ENCODE data around the gene SART1.
"Not testable (repeated sequence)": the region's sequence is repeated elsewhere in the genome, so short reads cannot be mapped to it uniquely, and the experiment has no call there.

Gene SART1

DNA sequence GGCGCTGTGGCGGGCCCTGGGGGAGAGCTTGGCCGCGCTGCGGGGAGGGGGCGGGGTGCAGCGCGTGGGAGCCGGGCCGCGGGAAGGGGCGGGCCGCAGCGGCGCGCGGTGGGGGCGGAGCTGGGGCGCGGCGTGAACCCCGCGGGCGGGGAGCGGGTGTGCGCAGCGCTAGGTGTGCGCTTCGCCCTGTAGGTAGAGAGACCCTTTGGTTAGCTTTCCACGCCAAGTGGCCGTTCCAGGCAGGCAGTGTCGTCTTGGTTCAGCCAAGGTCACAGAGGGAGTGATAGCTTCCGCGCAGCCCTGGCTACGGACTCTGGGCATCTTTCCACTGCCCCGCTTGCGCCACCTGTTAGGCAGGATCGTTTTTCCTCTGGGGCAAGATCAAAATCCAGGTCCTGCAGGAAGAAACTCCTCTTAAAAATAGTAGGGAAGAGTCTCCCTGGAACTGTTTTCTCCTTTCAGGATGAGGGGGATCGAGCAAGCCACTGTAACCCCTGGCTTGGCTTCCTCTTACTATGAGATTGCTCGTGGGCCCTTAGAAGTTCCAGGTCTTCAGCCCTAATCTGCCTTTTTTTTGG lies 41.2 kb downstream of the SART1 start:
- no peak for DNase-seq

DNA sequence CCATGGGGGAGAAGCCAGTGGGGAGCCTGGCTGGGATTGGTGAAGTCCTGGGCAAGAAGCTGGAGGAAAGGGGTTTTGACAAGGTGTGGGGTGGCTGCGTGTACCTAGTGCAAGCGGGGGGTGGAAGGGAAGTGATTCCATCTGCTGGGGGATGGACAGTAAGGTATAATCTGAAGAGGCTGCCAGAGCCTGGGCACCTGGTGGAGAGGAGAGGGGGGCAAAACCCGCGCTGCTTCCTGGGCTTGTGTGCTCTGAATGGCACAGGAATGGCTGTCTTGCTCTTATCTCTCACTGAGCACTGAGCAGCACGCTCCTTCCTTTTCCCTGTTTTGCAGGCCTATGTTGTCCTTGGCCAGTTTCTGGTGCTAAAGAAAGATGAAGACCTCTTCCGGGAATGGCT lies 41.8 kb downstream of the SART1 start:
- DNase-seq = no peak

DNA sequence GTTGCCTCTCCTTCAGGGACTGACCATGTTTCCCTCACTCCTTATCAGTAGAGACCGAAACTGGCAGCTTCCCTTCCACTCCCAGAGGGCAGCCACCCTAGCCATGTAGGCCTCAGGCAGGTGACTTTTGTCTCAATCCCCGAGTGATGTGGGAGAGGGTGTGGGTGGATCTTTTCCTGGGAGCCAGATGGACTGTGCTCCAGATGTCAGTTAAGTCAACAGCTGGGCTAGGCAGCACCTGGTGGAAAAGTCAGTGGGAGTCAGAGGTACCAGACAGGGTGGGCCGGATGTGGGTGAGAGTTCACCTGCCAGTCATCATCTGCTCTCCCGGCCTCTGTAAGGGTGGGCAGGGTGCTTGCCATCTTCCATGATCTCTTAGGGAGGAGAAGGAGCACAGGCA lies 42.7 kb downstream of the SART1 start:
- no peak for DNase-seq

DNA sequence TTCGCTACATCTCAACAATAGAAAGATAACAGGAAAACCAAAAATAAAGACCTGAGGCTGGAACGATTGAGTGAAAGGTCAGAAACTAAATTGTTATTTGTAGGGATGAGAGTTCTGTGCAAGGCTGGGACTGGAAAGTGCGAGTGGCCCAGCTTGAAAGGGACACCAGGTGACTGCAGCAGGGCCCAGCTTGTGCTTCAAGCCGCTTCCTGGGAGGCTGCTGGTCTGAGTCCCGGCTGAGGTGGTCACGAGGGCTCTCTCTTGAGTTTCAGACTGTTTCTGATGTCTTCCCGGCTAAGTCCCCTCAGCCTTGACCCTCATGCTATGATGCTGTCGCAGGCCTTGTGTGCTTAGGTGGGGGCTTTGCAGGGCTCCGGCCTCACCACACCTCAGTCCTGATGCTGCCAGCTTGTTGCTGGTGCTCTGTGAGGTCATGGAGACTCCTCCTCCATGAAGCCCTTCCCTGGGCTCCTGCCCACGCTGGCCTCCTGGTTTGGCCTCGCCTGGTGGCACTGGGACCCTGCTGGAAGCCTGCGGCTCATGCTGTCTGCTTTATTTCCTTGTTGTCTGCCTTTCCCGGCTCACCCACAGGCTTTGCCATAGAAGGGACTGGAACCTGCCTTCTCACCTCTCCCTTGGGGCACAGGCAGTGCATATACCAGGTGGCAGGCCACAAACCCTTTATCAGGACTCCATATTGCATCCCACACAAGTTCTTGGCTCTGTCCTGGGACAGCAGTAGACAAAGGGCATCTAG lies 44.8 kb downstream of the SART1 start:
- DNase-seq = no peak

DNA sequence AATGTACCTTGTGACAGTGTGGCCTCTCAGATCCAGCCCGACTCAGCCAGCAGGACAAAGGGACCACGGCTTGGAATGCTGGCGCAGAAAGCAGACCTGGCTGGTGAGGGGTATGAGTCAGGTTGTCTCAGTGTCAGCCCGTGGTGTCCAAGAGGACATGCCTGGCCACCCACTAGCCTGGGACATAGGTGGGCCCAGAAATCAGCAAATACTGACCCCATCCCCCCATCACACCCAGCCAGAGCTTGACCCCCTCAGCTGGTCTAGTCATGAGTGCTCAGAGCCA lies 45.3 kb downstream of the SART1 start:
- no peak for DNase-seq

DNA sequence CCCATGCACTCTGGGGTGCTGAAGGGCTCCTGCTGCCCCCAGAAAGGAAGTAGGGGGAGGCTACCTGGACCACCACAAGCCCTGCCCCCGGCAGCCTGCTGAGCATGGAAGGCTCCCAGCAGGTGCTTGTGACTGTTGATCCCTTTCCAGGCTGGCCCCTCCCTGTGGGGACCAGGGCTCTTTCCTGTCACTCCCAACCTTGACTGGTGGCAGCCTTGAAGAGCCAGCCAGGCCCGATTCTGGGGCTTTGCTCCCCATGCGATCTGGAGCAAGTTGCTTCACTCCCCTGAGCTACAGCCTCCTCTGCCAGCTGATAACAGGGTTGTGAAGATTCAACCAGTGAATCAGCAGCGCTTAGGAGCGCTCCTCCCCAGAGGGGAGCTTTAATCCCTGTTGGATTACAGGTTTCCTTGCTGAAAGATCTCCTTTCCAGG lies 45.7 kb downstream of the SART1 start:
- no peak for DNase-seq

DNA sequence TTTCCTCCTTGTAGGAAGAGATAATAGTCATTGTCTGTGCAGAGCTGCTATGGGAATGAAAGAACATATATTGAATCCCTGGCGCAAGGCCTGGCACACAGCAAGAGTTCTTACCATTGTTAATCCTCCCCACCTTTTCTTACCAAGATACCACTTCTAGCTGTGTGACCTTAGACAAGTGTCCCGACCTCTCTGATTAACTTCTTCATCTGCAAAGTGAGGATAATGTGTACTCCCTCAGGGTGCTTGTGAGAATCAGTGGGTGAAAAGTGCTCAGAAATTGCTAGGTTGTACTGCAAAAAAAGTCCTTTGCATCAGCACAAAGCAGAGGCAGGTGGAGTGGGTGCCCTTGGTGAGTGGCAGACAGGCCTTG lies 46.5 kb downstream of the SART1 start:
- DNase-seq = no peak

DNA sequence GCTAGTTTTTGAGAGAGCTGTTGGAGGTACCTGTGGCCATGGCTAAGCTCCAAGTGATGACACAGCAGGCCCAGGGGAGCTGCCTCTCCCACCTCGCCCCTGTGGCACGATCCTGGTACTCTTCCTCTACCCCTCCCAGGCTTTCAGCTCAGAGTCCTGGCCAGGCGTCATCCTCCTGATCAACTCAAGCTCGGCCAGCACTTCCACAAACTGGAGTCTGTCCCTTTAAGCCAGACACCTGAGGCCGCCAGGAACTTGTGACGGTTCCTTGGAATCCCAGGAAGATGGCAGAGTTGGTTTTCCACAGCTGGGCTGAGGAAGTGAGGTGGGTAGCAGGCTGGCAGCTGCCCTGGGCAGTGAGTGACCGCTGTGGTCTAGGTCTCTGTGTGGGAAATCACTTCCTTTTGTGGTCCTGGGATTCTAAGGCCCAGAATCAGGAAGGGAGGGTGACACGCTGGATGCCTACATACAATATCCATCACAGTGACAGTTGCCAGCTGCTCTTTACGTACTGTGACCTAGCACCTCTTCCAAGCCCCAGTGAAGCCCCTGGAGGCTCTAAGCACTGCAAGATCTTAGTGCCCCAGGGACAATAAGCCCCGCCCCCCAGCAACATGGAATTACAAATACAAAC lies 47.1 kb downstream of the SART1 start:
- no peak for DNase-seq

DNA sequence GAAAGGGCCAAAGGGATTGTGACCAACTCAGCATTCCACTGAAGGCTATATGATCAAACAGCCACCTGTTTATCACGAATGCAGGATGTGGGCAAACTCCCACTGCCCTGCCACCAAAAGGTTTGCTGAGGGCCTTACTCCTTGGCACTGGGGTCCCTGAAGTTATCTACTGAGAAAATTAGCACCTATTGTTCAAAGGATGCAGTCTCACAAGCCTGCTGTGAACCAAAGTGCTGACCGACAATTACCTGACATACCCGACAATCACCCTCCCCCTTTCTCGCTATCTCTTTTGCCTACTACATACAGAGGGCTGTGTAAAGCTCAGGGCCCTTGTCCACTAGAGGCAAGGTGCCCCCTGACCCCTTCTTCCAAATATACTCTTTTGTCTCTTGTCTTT lies 48.5 kb downstream of the SART1 start:
- not testable (repeated sequence) for DNase-seq

DNA sequence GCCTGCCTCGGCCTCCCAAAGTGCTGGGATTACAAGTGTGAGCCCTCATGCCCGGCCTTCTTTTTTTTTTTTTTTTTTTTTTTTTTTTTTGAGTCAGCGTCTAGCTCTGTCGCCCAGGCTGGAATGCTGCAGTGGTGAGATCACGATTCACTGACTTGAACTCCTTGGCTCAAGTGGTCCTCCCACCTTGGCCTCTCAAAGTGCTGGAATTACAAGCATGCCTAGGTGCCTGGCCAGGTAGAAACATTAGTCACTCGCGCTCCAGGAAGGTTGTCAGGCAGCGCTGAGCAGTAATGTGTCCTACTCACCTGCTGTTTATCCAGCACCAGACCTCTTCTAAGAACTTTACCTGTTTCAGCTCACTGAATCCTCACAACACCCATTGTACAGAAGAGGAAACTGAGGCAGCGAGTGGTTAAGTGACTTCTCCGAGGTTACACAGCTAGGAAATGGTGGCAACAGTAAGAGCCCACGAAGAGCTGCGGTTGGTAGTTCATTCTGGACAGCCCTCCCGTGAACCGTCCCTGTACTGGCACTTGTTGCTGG lies 49.8 kb downstream of the SART1 start:
- DNase-seq = no peak

DNA sequence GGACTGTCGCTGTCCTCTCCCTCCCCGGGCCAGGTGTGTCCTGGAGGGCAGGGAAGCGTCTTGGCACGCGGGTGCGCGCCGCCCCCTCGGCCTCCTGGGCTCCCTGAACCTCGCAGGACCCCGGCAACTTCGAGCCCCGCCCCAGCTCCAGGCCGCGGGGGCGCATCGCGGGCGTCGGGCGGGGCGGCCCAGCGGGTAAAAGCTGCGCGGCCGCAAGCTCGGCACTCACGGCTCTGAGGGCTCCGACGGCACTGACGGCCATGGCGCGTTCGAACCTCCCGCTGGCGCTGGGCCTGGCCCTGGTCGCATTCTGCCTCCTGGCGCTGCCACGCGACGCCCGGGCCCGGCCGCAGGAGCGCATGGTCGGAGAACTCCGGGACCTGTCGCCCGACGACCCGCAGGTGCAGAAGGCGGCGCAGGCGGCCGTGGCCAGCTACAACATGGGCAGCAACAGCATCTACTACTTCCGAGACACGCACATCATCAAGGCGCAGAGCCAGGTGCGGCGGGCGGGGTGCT lies 50.3 kb downstream of the SART1 start, which contains the start of gene CST6:
TSS of gene CST6 (plus strand) at position 224 of the 519 bp plus-strand sequence. CDS start at position 261, 37 bp downstream.
- DNase-seq = no peak

DNA sequence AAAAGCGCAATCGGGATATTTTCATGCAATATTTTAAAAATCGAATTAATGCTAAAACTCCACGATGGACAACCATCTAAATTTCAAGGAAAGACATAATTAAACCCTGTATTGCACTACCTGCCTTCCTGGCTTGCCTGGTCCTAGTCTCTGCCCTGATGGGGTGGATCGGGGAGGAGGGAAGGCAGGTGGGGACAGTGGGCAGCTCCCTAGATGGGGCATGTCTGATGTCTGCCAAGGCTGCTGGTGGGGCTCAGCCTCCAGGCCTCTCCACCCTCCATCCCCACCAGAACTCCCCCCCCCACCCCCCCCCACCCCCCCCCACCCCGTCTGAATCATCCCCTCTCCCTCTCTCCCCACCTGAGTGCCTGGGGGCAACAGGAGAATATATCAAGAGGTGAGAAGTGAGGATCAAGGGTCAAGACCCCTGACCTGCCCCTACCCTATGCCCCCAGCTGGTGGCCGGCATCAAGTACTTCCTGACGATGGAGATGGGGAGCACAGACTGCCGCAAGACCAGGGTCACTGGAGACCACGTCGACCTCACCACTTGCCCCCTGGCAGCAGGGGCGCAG lies 50.9 kb downstream of the SART1 start:
- DNase-seq = no peak

DNA sequence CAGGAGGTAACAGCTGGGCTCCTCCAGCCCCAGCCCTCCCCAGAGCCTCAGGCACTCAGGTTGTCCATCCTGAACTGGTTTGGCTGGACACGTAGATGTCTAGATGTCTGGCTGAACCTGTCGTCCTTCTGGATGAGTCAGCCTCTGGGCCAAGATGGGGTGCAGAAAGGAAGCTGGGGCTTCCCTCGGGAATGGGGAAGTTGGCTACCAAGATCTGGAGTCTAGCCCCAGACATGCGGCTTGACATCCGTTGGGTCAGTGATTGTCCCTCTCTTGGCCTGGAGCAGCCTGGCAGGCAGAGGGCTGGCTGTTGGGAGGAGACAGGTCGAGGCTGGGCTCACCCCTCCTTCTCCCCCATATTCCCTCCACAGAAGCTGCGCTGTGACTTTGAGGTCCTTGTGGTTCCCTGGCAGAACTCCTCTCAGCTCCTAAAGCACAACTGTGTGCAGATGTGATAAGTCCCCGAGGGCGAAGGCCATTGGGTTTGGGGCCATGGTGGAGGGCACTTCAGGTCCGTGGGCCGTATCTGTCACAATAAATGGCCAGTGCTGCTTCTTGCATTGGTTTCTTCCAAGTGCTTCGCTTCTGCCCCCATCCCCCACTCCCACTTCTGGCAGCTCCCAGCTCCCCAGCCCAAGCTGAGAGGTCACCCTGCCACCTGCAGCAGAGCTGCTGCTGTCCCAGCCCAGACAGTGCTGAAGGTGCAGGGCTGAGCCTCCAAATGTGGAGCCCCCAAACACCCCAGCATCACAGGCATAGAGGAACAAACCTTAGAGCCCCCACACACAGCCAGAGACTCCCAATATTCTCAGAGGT lies 51.6 kb downstream of the SART1 start:
- no peak for DNase-seq

DNA sequence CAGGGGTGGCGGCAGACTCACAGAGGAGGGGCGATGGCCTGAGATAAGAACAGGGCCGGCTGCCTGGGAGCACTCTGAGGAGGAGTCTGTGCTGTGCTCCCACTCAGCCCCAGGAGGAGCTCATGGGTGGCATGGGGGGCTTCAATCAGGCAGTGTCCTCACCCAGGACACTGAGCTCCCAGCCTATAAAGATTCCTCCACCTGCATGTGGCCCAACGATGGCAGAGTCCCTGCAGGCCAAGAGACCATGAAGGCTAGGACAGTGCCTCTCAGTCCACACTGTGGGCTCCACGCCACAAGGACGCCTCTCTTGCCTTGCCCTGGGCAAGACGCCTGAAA lies 52.2 kb downstream of the SART1 start:
- DNase-seq = no peak

DNA sequence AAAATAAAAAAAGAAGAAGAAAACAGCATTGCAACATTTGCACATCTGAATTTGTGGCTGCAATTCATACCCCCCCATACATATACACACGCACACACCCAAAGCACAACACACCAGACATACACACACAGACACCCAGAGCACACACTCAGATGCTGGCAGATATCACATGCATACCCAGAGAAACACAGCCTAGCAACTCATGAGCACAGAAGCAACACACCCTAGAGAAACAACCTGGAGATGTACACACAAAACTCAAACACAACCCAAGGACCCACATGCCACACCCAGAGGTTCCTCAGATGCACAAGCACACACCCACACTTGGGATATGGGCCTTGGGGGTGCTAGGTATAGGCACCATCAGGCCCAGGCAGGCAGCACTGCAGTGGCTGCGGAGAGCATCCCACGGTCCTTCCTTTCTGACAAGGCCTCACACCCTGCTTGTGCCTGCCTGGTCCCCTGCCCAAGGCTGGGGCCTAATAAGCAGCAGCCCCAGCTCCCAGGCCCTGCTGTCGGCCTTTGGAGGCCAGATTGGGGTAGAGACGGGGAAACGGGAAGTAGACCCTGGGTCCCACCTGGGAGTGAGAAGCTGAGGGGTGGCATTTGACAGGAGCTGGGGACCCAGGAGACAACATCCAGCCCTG lies 53.4 kb downstream of the SART1 start:
- no peak for DNase-seq

DNA sequence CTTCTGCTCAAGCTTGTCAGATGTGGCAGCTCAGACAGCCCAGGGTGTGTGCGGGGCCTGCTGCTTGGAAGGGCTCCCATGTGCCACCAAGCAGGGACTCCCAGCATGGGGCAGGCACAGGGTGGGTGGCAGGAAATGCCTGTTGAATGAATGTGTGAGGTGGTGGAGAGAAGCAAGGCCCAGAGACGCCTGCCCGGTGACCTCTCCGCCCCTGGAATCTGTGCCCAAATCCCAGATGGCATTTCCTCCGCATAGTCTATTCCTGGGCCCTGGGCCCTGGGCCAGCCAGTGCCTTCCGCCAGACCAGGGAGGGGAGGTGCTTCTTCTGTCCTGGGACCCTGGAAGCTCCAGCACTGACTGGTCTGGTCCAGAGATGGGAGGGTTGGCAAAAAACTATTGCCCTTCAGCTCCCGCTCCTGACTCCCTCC lies 53.9 kb downstream of the SART1 start:
- DNase-seq = no peak

DNA sequence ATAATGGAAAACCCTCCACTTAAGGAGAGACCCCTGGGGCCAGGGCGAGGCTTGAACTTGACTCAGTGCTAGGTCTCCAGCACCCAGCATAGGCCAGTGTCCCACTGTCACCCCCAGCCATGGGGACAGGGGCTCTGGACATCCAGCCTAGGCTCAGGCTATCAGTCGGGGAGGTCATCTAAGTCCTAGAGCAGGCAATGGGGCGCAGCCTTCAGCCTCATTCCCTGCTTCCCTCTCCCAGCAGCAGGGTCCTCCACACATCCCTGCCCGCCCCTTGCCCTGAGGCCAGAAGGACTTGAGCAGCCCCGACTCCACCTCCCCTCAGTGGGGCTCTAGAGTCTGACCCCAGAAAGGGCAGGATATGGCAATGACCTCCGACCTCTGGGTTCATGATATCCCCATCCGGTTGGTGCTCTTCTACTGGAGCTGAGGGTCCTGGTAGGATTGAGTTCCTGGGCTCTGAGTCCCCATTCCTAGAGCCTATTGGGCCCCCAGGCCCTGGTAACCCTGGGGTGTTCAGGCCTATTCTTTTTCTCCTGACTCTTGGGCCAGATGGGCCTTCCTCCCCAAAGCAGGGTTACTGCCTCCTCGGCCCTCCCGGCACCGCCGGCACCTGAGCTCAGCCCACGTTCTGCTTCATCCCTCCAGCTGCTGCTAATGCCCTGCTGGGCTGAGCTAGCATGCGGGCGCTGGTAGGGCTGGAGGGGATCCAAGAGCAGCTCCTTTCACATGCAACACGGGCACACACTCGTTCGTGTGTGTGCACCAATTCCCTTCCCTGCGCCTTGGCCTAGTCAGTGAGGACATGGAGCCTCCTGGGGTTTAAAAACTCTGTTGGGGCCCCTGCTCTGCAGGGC lies 54.6 kb downstream of the SART1 start:
- DNase-seq = no peak

DNA sequence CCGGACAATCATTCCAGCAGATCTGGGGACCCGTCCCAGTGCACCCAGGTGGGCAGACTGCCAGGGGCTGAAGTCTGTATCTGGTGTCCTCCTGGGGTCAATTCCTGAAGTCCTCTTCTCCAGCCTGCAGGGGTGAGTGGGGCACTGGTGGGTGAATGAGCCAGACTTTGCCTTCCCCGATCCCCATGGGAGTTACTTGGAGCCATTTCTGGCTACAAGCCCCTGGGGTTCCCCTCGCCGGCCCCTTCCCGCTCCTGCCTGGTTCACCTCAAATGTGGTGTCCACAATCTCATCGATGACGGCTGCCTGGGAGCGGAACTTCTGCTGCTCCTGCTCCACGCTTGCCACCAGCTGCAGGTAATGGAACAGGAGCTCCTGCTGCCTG lies 55.3 kb downstream of the SART1 start:
- no peak for DNase-seq

DNA sequence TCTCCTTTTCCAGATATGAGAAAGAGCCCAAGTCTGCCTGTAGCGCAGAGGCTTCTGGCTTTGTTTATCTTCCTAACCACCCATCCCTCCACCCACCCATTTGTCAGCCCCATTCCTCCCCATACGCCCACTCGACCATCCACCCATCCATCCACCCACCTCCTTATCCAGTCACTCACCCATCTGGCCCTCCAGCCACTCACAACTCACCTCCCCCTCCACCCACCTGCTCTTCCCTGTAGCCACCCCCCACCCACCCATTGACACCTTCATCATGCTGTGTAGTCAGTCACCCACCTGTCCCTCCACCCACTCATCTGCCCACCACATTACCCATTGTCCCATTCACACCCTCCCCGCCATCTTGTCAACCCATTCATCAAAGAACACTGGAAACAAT lies 55.8 kb downstream of the SART1 start:
- no peak for DNase-seq

DNA sequence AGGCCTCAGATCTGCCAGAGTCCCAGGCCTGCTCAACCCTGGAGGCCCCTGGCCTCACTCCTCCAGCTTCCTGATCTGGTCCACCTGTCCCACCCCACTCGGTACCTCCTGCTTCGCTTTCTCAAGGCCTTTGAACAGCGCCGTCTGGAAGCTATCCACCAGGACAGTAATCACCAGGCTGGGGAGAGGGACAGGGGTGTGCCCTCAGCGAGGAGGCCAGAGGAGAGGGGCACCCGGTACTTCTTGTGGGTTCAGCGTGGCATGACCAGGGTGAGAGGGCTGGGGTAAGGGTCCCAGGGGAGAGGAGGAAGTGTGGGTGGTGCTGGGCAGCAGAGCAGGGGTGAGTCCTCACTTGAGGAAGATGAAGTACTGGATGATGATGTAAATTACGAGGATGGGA lies 58.7 kb downstream of the SART1 start:
- DNase-seq = no peak

DNA sequence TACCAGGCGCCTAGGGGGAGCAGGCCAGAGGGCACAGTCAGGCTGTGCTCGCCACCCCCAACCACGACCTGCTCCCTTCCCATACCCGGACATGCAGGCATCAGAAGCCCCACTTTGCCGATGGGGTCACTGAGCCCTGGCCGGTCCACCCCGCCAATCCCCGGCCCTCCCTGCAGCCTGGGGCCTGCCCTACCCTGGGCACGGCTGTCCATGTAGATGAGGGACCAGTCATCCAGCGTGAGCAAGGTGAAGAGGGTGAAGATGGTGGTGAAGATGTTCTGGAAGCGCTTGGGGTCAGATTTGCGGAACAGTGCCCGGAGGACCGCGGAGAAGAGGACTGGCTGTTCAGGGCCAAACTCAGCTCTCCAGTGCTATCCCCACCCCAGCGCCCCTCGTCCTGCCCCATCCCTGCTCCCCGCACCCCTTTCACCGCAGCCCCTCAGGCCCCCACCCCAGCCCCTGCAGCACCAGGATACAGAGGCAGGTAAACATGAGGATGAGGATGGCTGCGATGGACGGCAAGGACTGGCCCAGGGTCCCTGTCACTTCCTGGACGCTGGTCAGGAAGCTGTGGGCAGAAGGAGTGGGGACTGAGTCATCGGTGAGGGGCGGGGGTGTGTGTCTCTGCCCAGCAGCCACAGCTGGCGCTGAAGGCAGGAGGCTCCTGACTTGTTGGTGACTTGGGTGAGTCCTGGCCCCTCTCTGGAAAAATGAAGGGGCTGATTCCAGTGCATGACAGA lies 59.3 kb downstream of the SART1 start:
- DNase-seq = peak; percentile 63
